Suppressor macrophage treated with lipopolysaccharide for 4 hours (primary cell): ENCODE results near the gene LTC4S.
A peak's percentile ranks its signal among the peaks of the same experiment; 100 is the strongest.

Experiments
- DNase-seq: peaks from one replicate; pipeline ENCODE4 v3.0.0-alpha.2; 2020

The LTC4S gene

GRCh38 chr5:179814090-179814489 is 20.3 kb downstream of the LTC4S start:
- DNase-seq: no peak

- DNase-seq: no peak
Observed at GRCh38 chr5:179815491-179816249, 21.9 kb downstream of the LTC4S start.

GRCh38 chr5:179816401-179816795 is 22.6 kb downstream of the LTC4S start:
- no peak for DNase-seq

GRCh38 chr5:179816796-179817469 is 23.1 kb downstream of the LTC4S start:
- peak; percentile 12 for DNase-seq

- DNase-seq: no peak
Observed at GRCh38 chr5:179817470-179817840, 23.7 kb downstream of the LTC4S start.

GRCh38 chr5:179817890-179818745 is 24.3 kb downstream of the LTC4S start:
- peak; percentile 18 for DNase-seq

- peak; percentile 96 for DNase-seq
Observed at GRCh38 chr5:179818746-179819295, 25.0 kb downstream of the LTC4S start.

GRCh38 chr5:179819296-179820126 is 25.7 kb downstream of the LTC4S start:
- DNase-seq: peak; percentile 62

GRCh38 chr5:179820127-179820482 is 26.3 kb downstream of the LTC4S start:
- no peak for DNase-seq

- peak; percentile 92 for DNase-seq
Observed at GRCh38 chr5:179820483-179821297, 26.9 kb downstream of the LTC4S start, which contains the start of gene SQSTM1. TSS of gene SQSTM1 (plus strand) at chr5:179820905. CDS start at chr5:179820937, 32 bp downstream.

GRCh38 chr5:179821298-179822058 is 27.7 kb downstream of the LTC4S start:
- DNase-seq: peak; percentile 94

- no peak for DNase-seq
Observed at GRCh38 chr5:179822059-179822432, 28.3 kb downstream of the LTC4S start.

GRCh38 chr5:179822444-179822990 is 28.7 kb downstream of the LTC4S start:
- no peak for DNase-seq

GRCh38 chr5:179823937-179824744 is 30.4 kb downstream of the LTC4S start:
- DNase-seq: no peak

- DNase-seq: no peak
Observed at GRCh38 chr5:179824745-179825112, 30.9 kb downstream of the LTC4S start.

- no peak for DNase-seq
Observed at GRCh38 chr5:179825655-179826182, 31.9 kb downstream of the LTC4S start.

- peak; percentile 93 for DNase-seq
Observed at GRCh38 chr5:179827680-179828079, 33.9 kb downstream of the LTC4S start.

- DNase-seq: no peak
Observed at GRCh38 chr5:179828756-179829421, 35.1 kb downstream of the LTC4S start.
